Measurements from ENCODE around the gene FAM131B.

Gene FAM131B

GRCh38 chr7:143356414-143357050, 6.0 kb downstream of the FAM131B start:
- DNase-seq: no peak

DNA sequence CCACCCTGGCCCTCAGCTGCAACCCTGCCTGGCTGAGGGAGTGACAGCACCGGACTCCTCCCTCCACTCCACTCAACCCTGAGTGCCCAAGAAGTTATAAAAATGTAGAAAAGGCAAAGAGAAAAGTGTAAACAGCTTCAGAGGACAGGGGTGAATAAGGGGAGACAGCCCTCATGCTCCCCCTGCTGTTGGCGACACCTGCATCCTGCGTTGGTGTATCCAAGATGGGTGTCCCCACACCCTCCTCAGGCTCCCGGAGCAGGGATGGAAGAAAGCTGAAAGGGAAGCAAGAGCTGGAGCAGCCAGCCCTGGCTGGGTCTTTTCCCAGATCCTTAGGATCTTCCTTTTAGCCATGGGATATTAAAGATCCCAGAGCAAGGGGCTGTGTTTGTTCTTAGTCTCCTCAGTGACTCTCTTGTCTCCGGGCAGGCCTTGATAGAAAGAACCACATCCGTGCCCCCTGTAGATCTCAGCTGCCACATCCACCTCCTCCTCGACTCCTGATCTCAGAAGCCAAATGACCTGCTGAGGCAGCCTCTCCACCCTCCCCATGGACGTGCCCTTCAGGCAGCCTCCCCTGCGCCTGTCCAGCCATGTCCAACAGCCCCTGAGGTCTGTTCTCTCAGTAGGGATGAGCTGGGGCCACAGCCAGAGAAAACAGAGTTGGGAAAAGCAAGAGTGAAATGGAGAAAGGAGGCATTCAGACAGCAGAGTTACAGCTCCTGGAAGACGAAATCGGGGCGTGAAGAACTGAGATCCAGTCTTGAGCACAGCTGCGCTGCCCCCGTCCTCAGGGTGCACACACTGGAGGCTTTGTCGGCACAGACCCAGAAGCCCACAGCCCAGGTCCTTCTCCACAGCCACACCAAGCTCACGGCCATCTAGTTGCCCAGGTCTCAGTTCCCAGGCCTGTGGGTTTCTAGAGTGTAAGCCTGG, 6.8 kb downstream of the FAM131B start:
- no peak for DNase-seq

GRCh38 chr7:143354965-143355364, 7.5 kb downstream of the FAM131B start:
- DNase-seq: no peak

GRCh38 chr7:143354376-143354775, 8.1 kb downstream of the FAM131B start:
- DNase-seq: no peak

- no peak for DNase-seq
Observed at GRCh38 chr7:143352531-143353002, 9.9 kb downstream of the FAM131B start.

DNA sequence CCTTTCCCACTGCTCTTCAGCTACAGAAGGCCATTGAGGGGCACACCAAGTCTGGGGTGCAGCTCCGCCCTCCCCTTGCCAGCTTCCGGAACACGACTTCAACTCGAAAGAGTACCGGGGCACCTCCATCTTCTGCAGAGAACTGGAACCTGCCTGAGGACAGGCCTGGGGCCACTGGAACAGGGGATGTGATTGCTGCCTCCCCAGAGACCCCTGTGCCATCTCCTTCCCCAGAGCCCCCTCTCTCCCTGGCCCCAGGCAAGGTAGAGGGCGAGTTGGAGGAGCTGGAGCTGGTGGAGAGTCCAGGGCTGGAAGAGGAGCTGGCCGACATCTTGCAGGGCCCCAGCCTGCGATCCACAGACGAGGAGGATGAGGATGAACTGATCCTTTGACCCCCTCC, 10.9 kb downstream of the FAM131B start:
- DNase-seq: no peak

DNA sequence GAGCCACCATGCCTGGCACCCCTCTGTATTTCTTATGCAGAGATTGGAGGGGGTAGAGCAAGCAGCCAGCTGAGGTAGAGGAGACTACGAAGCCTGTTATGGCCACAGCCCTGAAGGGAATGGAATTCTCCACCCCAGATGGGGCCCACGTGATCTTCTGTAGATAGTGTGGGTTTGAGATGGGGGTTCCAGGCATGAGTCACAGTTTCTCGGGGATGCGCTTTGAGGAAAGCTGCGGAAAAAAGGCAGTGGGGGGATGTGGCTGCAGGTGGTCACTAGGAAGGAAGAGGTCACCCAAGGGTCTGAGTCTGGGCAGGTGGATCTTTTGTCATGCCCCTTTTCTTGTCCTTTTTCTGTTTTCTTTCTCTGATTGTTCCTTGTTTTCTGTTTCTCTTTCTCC, 11.5 kb downstream of the FAM131B start:
- DNase-seq: no peak

- no peak for DNase-seq
Observed at GRCh38 chr7:143347950-143348349, 14.6 kb downstream of the FAM131B start.

DNA sequence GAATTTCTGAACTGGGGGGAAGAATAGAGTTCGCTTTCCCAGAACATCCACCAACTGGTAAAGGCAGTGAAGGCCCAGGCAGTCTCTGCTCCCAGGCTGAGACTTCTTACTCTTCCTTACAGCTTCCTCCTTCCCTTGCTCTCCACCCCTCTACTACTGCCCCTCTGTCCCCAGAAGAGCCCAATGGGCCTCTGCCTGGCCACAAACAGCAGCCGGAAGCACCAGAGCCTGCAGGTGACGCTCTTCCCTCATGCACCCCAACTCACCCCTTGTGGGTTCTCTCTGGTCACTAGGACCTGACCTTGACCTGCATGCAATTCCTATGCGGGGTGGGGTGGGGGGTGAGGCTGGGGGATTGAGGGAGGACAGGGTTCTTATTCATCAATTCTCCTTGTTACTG, 16.5 kb downstream of the FAM131B start:
- DNase-seq: no peak

DNA sequence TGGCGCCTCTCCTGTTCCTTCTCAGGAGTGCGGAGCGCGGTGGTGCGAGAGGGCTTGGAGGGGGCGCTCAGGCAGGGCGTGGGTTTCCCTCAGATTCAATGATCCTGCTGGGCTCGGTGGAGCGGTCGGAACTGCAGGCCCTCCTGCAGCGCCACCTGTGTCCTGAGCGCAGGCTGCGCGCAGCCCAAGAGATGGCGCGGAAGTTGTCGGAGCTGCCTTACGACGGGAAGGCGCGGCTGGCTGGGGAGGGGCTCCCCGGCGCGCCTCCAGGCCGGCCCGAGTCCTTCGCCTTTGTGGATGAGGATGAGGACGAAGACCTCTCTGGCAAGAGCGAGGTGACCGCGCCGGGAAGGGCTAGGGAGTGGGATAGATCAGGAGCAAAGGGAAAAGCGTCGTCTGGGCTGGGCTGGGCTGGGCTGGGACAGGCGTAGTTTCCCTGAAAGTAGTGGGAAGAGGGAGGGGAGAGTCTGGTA, 17.0 kb downstream of the FAM131B start:
- peak; percentile 70 for DNase-seq

DNA sequence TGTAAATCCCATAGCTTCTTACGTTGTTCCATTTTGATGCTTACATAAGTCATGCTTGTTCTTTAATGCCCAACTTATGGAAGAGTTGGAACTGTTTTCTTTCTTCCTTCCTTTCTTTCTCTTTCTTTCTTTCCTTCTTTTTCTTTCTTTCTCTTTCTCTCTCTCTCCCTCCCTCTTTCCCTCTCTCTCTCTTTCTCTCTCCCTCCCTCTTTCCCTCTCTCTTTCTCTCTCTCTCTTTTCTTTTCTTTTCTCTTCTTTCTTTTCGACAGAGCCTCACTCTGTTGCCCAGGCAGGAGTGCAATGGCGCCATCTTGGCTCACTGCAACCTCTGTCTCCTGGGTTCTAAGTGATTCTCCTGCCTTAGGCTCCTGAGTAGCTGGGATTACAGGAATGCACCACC, 18.9 kb downstream of the FAM131B start:
- DNase-seq: no peak

- no peak for DNase-seq
Observed at GRCh38 chr7:143341842-143342241, 20.7 kb downstream of the FAM131B start.

- DNase-seq: no peak
Observed at GRCh38 chr7:143337216-143337615, 25.3 kb downstream of the FAM131B start.

- no peak for DNase-seq
Observed at GRCh38 chr7:143334244-143334643, 28.3 kb downstream of the FAM131B start.

DNA sequence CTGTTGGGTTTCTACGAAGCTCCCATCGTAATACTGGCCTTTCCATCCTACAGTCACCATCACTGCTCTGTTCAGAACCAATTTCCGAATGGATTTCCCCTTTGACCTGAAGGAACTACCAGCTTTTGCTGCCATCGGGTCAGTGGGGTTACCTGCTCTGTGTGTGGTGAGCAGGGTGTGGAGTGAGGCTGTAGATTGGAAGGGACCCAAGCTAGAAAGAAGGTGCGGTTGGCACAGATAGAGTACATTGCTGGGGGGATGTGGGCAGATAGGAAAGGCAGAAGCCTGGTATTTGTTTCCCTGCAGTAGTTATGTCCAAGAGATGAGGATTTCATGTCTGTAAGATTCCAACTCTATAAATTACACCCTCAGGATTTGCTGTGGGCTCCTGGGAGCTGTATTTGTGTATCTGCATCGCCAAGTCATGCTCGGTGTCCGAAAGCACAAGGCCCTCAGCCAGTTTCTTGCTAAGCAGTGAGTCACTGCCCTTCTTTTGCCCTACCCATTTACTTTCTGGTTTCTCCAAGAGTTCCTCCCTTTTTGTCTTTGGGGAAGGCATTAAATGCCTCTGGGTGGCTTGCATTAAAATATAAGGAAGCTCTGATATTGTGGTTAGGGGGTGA, 31.2 kb downstream of the FAM131B start:
- no peak for DNase-seq

GRCh38 chr7:143329471-143330170, 32.9 kb downstream of the FAM131B start:
- DNase-seq: no peak

GRCh38 chr7:143327903-143328302, 34.6 kb downstream of the FAM131B start:
- DNase-seq: no peak

DNA sequence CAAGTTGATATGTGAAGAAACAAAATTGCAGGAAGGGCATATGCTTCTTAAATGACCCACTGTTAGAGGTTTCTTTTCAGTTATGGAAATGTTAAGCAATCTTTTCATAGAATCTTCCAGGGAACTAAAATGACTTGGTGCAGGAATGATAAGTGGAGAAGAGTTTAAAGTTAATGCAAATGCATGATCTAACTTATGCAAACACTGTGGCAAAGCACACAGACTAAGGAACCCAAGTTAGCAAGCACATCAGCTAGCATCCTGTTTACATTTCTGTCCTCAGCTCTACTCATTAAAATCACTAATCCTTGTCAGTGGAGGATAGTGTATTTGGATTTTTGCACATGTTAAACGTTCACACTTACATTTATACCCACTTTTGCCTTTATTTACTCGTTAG, 37.3 kb downstream of the FAM131B start:
- no peak for DNase-seq

DNA sequence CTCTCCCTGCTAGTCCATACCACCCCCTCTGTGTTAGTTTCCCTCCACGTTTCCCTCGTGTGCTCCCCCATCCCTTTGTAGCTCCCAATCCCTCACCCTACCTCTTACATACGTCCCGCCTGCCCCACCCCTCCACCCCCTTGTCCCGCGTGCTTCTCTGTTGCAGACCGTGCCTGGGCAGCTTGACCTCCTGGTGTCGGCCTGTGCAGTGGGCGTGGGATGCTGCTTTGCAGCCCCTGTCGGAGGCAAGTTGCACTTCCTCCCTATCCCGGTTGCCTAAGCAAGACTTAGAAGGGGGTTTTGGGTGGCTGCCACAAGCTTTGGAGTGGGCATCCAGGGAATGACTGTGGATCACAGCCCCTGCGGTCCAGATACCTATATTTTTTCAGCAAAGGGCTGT, 38.9 kb downstream of the FAM131B start:
- DNase-seq: no peak

- no peak for DNase-seq
Observed at GRCh38 chr7:143322760-143323633, 39.5 kb downstream of the FAM131B start.

- peak; percentile 32 for DNase-seq
Observed at GRCh38 chr7:143321734-143322133, 40.8 kb downstream of the FAM131B start.

GRCh38 chr7:143321242-143321641, 41.3 kb downstream of the FAM131B start:
- no peak for DNase-seq

All from hematopoietic multipotent progenitor cell treated with erythropoietin and hydrocortisone succinate and interleukin-3 and kit ligand, for 6 days (in vitro differentiated cells).